CD4-positive, alpha-beta T cell treated with Interferon gamma for 1 hour (primary cell): ENCODE data around the gene LZTR1.
"Not testable (repeated sequence)": the region's sequence is repeated elsewhere in the genome, so short reads cannot be mapped to it uniquely, and the experiment has no call there.

ENCODE experiments used
- DNase-seq: peaks from one replicate; pipeline ENCODE4 v3.0.0-alpha.2; 2020

Gene LZTR1

DNA sequence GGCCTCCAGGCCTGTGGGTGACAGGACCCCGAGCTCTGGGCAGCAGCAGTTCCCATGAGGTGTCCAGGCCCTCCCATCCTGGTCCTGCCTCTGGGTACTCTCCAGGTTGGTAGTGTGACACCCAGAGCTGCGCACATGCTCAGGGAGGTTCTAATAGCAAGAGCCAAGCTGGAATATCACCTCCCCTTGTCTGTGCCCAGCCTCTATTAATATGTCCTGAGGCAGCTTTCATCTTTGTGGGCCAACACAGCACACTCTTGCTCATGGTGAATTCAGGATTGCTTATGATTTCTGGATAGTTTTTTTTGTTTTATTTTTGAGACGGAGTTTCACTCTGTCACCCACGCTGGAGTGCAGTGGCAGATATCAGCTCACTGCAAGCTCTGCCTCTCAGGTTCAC lies 36.2 kb downstream of the LZTR1 start:
- DNase-seq, result no peak

DNA sequence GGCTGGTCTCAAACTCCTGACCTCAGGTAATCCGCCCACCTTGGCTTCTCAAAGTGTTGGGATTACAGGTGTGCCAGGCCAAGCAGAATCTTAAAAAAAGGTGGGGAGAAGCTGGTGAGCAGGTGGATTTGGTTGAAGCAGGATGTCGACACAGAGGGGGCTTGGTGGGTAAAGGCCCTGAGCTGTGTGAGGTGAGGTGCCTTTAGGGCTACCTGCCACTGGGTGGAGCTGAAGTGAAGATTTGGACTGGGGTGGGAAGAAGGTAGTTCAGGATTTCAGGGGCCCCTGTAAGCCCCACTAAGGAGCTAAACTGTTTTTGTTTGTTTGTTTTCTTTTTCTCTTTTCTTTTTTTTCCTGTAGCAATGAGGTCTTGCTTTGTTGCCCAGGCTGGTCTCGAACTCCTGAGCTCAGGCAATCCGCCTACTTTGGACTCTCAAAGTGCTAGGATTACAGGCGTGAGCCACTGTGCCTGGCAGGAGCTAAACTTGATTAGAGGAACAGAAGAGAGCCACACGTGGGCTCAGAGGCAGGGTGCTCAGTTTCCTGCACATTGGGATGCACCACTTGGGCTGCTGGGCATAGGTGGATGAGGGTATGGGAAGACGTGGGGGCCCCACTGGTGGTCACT lies 38.8 kb downstream of the LZTR1 start:
- no peak for DNase-seq

DNA sequence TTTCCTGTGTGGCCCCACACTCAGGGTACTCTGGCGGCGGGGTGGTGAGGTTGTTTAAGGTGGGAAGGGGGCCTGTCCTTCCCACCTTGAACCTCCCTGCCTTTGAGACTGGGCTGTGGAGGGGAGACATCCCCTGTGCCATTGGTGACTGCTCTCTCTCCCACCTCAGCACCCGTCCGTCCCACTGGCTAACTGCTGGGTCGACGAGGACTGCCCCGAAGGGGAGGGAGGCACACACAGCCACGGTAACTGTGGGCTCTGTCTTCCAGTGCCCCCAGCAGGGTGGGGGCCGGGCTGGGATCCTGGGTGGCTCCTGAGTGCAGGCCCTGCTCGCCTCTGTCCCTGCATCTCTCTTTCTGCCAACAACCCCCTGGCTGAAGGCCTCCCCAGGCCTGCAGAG lies 40.4 kb downstream of the LZTR1 start:
- no peak for DNase-seq

DNA sequence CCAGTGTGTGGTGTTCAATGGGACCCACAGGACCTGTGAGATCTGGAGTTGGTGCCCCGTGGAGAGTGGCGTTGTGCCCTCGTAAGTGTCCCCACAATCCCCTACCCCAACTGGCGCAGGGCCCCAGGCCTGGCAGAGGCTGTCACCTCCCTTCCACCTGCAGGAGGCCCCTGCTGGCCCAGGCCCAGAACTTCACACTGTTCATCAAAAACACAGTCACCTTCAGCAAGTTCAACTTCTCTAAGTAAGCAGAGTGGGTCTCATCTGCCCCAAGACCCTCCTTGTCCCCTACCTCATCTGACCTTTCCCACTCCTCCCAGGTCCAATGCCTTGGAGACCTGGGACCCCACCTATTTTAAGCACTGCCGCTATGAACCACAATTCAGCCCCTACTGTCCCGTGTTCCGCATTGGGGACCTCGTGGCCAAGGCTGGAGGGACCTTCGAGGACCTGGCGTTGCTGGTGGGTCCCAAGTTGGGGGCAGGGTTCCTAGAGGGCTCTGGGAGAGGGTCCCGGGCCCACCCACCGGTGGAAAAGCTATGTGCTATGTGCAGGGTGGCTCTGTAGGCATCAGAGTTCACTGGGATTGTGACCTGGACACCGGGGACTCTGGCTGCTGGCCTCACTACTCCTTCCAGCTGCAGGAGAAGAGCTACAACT lies 41.0 kb downstream of the LZTR1 start:
- DNase-seq, result no peak

DNA sequence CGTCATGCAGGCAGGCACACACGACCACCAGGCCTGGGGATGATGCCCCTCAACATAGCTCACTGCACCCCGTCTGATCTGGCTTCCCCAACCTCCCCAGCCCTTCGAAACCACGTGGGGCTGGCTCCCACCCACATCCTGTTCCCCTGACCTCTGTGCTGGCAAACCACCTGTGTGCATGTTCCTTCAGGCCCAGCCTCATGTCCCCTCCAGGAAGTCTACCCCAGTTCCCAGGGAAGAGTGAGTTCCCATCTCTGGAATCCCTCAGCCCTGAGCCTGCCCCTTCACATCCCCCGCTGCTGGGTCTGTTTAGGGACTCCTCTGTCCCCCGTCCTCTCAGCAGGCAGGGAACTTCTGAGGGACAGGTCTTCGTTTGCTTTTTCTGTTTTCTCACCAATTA lies 43.2 kb downstream of the LZTR1 start:
- DNase-seq, result no peak

DNA sequence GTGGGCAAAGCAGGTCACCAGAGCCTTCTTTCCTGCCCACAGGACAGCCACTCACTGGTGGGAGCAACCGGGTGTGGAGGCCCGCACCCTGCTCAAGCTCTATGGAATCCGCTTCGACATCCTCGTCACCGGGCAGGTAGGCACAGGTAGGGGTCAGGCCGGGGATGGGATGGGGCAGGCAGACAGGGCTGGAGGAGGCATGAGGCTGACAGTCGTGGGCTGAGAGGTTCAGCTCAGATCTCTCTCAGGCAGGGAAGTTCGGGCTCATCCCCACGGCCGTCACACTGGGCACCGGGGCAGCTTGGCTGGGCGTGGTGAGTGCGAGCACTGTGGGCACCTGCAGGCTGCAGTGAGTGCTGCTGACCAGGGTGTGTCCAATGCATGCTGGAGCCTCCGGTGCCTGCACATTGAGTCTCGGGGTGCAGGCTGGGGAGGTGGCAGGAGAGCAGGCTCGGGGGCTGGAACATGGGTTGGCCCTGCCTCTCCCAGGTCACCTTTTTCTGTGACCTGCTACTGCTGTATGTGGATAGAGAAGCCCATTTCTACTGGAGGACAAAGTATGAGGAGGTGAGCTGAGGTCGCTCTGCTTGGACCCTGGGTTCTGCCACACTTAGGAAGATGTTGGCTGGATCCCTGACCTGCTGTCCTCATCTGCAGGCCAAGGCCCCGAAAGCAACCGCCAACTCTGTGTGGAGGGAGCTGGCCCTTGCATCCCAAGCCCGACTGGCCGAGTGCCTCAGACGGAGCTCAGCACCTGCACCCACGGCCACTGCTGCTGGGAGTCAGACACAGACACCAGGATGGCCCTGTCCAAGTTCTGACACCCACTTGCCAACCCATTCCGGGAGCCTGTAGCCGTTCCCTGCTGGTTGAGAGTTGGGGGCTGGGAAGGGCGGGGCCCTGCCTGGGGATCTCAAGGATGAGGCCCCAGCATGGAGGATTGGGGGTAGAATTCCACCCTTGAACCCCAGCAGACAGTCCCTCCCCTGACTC lies 44.0 kb downstream of the LZTR1 start:
- no peak for DNase-seq

DNA sequence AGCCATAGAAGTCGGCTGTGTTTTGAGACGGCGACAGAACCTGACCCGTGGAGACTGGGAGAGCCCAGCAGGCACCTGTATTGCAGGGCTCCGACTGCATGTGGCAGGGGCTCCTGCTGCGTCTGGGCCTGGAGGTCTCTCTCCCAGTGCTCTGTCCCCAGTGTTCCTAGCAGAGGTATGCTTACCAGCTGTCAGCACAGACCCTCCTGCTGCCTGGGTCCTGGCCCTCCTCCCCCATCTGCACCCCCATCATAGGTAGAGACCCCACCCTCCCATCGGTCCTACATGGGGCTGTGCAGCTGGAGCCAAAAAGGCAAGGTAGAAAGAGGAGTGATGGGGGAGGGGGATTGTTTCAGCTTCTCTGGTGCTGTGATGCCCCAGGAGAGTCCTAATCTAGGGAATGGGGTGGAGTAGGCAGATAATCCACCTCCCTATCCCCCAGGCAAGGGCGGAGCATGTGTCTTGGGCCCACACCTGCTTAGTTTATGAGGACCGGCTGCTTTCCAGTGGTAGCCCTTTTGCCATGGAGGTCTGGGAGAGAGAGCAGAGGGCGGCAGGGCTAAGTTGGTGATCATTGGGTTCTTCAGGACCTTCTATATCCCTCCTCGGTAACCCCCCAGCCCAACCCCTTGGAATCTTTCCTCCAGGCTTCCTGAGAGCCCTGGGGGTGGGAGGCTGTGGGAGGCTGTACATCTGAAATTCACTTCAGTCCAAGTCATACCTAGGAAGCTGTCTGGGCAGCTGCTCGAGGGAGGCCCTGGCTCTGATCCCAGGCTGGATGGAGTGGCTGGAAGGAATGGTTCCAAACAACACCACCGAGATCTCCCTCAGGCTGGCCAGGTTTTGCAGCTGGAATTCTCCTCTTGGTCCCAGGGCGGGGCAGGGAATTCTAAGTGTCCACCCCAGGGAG lies 44.9 kb downstream of the LZTR1 start:
- DNase-seq, result no peak

DNA sequence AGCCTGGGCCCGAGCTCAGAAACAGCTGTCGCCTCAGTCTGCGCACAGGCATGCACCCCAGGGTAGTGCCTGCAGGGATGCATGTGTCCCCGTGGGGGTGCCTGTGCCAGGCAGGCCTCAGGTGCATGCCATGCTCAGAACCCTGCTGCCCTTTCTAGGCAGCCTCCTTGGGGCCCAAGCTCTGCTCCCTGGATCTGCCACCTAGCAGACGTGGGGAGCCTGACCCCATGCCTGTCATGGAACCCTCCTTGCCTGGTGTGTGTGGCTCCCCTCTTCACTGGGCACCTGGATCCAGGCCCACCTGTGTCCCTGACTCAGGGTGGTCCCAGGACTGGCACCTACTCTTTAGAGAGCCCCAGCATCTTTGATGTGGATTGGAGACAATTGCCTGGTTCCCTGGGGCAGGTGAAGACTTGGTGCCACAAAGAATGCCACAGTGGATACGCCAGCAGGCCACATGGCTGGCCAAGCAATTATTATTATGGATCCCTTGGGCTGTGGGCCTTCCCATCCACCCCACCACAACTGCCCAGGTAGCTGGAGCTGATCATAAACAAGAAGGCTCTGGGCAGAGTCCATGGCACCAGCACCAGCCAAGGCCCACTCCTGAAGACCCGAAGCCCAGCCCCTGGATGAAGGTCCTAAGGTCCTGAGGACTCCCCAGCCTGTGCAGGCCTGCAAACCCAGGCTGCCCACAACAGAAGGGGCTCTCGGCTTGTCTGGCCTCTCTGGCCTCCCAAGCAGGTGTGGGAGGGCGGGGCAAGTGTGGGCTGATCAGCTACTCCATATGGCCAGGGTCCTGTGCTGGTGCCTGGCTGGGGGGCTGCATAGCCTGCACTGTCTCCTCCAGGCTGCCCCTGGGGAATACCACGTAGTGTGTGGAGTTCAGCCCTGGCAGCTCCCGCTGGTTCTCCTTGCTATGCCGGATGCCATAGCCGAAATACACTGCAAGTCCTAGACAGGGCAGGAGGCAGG lies 46.5 kb downstream of the LZTR1 start:
- DNase-seq, result no peak

DNA sequence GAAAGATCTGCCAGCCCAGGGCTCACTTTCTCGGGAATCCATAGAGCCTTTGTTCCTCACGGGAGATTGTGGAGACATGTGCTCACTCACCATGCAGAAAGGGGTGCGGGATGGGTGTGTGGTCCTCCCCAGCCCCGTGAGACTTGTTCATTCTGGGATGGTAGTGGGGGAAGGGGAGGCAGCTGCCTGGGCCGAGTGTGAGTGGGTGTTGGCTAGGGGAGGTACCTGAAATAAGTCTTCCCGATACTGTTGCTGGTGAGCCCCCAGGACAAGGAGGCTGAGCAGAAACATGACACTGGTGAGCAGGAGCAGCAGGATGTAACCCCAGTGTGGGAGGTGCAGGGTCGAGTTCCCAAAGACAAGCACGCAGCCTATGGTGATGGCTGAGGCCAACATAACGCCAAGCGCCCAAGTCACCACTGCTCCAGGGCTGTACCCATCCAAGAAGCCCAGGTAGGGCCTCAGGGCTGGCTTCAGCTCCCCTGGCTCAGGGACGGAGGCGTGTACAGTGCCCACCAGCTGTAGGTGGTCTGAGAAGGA lies 47.5 kb downstream of the LZTR1 start:
- DNase-seq, result no peak

DNA sequence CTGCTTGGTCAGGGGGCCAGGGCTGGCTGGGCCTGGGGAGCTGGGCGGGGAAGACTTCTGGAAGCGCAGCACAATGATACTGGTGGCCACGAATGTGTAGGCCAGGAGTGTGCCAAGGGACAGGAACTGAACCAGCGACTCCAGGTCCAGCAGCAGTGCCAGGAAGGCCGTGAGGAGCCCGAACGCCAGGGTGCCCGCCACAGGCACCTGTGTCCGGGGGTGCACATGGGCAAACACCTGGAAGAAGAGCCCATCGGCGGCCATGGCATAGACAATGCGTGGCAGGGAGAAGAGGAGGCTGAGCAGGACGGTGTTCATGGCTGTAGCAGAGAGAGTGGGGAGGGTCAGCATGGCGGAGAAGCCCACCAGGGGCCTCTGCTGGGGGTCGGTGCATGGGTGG lies 47.9 kb downstream of the LZTR1 start:
- DNase-seq, result no peak

DNA sequence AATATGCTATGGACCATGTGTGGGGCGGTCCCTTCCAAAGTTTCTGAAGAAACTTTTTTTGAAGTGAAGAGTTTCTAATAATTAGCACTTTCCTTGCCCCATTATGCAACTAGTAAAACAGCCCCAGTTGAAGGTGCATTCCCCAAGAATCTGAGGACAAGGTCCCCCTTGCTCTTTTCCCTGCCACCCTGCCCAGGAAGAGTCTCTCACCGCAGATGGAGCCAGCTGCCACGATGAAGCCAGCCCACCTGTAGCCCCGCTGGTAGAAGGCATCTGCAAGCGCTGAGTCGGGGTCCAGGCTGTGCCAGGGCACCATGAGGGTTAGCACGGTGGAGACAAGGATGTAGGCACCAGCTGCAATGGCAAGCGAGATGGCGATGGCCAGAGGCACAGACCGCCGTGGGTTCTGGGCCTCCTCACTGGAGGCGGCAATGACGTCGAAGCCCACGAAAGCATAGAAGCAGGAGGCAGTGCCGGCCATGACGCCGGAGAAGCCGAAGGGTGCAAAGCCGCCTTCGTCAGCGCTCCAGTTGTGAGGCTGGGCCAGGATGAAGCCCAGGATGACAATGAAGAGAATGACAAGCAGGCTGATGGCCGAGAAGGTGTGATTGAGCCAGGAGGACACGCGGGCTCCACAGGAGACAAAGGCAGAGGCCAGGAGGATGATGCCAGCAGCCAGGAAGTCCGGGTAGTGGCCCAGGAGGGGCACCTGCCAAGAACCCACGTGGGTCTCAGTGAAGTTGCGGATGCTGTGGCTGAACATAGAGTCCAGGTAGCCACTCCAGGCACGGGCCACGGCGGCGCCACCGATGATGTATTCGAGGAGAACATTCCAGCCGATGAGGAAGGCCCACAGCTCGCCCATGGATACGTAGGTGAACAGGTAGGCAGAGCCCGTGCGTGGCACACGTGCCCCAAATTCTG lies 48.8 kb downstream of the LZTR1 start:
- DNase-seq, result no peak

DNA sequence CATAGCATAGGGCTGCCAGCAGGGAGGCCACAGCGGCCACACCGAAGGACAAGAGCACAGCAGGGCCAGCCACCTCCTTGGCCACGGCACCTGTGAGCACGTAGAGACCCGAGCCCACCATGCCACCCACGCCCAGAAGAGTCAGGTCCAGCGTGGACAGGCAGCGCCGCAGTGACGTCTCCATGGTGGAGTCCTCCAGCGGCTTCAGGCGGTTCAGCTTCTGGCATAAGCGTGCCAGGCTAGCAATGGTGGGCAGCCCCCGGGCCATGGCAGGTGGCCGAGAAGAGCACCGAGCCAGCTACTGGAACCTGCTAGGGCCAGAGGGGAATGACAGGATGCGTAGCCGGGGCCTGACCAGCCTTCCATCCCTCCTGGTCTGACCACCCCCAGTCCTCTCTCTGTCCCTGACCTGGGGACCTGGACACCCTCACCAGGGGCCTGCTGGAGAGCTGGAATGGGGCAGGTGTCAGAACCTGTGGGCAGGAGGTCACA lies 49.5 kb downstream of the LZTR1 start:
- no peak for DNase-seq

DNA sequence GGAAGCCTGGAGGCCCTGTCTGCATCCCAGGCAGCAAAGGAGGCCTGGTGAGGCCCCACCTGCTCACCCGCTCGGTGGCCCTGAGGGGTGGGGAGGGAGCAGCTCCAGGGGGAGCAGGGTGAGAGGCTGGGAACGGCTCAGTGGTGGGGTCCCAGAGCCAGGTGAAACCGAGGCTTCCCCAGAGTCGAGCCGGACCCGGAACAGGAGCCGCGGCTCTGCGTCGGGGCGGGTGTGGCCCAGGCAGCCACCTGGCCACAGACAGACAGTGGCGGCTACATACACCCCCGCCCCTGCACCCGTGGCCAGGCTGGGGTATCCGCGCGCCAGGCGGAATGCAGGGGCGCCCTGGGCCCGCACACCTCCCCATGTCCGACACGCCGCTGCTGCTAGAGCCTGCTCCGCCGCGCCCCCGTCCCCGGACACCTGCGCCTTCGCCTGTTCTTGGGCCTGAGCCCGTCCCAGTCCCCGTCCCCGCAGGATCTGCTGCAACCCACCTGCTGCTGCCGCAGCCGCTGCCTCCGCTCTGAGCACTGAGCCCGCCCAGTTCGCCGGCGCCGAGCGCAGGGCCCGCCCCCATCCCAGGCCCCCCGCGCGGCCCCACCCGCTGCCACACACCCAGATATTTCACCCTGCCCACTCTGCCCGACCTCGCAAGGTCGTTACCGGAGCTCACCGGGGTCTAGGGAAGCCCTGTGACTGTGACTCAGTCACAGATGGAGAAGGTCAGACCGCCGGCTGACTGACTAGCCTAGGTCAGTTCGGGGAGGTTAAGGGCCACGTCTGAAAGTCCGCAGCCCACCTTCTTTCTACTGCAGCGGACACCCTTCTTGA lies 50.2 kb downstream of the LZTR1 start, which contains the start of gene SLC7A4:
Gene SLC7A4 (minus strand): TSS at position 525 of the 831 bp plus-strand sequence. CDS start 749 bp downstream, outside the sequence.
- DNase-seq, result no peak

DNA sequence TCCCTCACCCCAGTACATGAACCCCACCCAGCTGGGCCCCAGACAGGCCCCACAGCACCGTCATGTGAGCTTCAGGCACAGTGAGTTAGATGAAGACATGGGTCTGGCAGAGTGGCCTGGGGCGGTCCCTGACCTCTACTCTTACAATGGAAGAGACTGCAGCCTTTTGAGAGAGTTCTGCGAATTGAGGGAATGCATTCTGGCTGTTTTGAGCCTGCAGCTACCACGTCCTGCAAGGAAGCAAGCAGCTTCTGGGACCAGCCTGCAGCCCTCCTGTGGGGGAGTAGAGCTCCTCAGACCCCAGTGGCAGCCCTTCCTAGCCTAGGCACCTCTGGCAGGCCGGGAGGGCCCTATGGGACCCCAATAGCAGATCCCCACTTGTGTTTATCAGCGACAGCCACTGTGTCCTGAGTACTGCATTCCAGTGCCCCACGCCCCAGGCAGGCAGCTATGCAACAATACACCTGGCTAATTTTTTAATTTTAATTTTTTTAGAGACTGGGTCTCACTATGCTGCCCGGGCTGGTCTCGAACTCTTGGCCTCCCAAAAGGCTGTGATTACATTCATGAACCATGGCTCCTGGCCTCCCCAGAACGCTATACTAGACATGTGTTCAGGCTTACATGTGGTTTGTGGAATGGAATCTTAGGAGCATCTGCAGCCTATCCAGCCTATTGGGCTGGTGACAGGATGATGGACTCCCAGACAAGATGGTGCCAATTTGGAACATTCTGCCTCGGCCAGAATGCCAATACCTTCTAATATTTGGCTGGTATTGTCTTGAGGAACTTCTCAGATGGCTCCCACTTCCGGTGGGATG lies 51.0 kb downstream of the LZTR1 start:
- no peak for DNase-seq

DNA sequence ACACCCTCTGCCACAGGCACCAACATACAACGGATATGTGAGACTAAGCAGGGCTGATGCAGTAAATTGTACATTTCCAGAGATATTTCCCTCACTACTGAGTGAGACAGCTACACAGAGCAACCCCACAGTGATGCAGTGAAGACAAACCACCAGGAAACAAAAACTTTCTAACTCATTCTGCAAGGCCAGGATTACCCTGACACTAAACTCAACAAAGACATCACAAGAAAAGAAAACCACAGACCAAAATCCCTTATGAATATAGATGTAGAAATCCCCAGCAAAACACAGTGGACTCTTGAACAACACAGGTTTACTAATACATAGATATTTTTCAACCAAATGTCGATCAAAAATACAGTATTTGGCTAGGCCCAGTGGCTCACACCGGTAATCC lies 51.8 kb downstream of the LZTR1 start:
- DNase-seq, result no peak

DNA sequence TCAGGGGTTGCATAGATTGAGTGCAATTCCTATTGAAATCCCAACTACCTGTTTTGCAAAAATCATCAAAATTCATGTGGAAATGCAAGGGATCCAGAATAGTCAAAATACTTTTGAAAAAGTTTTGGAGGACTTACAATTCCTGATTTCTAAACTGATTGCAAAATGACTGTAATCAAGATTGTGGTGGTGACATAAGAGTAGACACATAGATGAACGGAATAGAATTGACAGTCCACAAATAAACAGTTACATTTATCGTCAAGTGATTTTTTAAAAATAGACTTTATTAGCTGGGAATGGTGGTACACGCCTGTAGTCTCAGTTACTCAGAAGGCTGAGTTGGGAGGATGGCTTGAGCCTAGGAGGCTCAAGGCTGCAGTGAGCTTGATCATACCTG lies 52.9 kb downstream of the LZTR1 start:
- no peak for DNase-seq

DNA sequence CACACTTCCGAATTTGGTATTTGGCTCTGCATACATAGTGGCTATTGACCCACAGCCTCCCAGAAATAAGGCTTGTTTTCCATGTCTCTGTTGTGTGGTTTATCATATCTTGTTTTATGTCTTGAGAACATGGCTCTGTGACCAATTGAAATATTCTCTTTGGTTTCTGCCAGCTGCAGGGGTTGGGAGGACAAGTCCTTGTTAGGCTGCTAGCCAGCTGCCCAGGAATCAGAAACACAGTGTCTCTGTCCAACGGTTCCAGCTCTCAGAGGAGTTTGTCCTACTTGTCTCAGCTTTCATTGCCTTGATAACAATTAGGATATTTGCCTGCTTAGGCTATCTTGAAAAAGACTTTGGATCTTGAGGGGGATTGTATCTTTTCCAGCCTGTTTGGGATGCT lies 56.3 kb downstream of the LZTR1 start:
- DNase-seq, result no peak

DNA sequence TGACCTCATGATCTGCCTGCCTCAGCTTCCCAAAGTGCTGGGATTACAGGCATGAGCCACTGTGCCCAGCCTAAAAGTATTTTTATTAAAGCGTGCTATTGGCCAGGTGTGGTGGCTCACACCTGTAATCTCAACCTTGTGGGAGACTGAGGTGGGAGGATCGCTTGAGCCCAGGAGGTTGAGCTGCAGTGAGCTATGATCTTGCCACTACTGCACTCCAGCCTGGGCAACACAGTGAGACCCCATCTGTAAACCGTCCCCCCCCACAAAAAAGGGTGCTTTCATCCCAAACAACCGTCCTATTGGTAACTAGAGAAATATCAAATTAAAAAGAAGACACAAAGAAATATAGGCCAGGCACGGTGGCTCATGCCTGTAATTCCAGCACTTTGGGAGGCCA lies 57.1 kb downstream of the LZTR1 start:
- not testable (repeated sequence) for DNase-seq
